Panc1 (cell line): ENCODE measurements around the gene ERMARD.

Experiments
- CTCF ChIP-seq: fragments of 450-650 bp; IDR thresholded peaks from 2 replicates; pipeline ENCODE4 v1.5.1; 2017; ENCODE audit warnings: mild to moderate bottlenecking
- POLR2AphosphoS5 ChIP-seq: IDR thresholded peaks from 2 replicates; pipeline ENCODE4 v1.6.1; 2012; ENCODE audit warnings: mild to moderate bottlenecking, low read depth, low read length, moderate library complexity

- no peak for TF ChIP-seq CTCF
- no peak for TF ChIP-seq POLR2AphosphoS5
These were observed 75.9 kb downstream of the ERMARD start for GRCh38 chr6:169827290-169827717.
